IPS DF 4.7 (cell line): ENCODE measurements around the gene UIMC1.
A peak's percentile ranks its signal among the peaks of the same experiment; 100 is the strongest.
"Not testable (repeated sequence)": the region's sequence is repeated elsewhere in the genome, so short reads cannot be mapped to it uniquely, and the experiment has no call there.

Source experiments
- DNase-seq: peaks from one replicate; pipeline ENCODE4 v3.0.0-alpha.2; 2013; ENCODE audit warnings: low spot score; ENCODE audit errors: extremely low read depth

Gene UIMC1

DNA sequence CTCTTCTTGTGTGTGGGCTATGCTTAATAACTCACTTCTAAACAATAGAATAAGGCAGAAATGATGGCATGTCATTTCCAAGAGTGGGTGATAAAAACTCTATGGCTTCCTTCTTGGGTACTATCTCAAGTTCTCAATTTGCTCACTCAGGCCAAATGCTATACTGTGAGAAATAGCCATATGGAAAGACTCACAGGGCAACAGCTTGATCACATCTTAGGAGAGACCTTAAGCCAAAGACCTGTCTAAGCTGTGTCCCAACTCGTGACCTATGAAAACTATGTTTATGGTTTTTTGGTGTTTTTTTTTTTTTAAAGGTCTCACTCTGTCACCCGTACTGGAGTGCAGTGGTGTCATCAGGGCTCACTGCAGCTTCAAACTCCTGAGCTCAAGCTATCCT is 2.1 kb upstream of the UIMC1 start:
- no peak for DNase-seq

DNA sequence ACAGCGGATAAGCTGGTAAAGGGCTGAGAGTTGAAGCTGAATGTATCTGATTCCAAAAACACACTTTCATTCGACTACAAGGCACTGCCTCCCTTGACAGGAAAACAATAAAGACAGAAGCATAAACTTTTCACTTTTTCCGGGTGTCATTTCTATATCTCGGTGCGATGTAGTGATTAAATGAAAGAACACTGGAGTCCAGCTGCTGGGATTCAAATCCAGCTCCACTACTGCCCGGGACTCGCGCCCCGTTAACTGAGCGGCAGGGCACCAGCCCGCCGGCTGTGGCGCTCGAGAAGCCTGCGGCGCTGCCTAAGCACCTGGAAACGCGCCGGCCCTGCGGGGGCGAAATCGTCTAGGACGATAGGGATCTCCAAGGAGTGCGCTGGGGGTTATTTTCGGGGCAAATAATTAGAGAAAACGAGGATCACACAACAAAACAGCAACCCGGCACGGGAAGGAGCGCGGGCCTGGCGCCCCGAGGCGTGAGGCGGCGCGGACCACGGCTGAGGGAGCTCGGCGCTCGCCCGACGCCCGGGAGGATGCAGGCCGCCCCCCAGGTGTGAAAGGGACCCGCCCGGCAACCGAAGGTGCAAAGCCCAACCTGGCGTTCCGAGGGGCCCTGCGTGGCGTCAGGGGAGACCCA is 837 bp downstream of the UIMC1 start:
- DNase-seq, result no peak

DNA sequence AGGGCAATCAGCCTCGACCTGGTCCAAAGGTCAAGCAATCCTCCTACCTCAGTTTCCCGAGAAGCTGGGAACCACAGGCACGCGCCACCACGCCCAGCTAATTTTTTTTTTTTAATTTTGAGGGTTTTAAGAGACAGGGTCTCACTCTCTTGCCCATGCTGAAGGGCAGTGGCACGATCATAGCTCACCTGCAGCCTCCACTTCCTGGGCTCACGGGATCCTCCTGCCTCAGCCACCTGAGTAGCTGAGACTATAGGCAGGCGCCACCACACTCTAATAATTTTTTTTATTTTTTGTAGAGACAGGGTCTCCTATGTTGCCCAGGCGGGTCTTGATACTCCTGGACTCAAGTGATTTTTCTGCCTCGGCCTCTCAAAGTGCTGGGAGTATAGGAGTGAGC is 1.6 kb downstream of the UIMC1 start:
- DNase-seq, result no peak

DNA sequence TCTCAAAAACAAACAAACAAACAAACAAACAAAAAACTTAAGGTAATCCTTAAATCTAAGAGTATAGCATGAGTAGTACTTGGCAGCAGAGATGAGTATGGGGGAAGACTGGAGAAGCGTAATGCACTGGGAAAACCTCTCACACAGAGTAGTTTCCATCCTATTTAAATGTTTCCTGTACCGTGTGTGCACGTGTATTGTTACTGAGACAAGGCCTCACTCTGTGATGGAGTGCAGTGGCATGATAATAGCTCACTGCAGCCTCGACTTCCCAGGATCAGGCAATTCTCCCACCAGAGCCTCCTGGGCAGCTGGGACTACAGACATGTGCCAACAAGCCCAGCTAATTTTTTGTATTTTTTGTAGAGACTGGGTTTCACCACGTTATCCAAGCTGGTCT is 2.9 kb downstream of the UIMC1 start:
- DNase-seq, result no peak

DNA sequence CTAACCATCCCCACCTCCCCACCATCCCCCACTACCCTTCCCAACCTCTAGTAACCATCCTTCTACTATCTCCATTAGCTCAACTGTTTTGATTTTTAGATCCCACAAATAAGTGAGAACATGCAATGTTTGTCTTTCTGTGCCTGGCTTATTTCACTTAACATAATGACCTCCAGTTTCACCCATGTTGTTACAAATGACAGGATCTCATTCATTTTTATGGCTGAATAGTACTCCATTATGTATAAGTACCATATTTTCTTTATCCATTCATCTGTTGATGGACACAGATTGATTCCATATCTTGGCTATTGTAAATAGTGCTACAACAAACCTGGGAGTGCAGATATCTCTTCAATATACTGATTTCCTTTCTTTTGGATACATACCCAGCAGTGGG is 7.1 kb downstream of the UIMC1 start:
- DNase-seq, result not testable (repeated sequence)

DNA sequence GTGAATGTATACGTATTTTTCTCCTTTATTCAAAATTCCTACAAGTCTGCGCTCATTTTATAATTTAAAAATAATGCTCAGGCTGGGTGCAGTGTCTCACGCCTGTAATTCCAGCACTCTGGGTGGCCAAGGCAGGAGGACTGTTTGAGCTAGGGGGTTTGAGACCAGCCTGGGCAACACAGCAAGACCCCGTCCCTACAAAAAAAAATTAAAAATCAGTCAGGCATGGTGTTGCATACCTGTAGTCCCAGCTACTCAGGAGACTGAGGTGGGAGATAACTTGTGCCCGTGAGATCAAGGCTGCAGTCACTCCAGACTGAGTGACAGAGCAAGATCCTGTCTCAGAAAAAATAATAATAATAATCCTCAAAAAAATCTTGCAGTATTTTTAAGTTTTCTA is 7.8 kb downstream of the UIMC1 start:
- DNase-seq, result no peak

DNA sequence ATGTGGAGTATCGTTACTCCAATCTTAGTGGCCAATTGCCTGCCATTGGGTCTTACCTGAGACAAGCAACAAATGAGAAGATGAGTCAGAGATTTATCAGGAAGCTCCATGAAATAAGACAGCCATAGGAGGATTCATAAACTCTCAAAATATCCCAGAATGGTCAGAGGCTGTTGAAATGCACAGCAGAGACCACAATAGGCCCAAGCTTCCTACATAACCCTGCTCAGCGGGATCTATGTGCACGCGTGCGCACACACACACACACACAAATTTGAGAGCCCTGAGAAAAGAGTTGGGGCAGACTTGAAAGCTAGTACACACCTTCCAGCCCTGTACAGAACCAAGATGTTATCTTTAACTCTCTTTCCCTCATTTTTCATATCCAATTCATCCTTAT is 9.8 kb downstream of the UIMC1 start:
- DNase-seq, result no peak

DNA sequence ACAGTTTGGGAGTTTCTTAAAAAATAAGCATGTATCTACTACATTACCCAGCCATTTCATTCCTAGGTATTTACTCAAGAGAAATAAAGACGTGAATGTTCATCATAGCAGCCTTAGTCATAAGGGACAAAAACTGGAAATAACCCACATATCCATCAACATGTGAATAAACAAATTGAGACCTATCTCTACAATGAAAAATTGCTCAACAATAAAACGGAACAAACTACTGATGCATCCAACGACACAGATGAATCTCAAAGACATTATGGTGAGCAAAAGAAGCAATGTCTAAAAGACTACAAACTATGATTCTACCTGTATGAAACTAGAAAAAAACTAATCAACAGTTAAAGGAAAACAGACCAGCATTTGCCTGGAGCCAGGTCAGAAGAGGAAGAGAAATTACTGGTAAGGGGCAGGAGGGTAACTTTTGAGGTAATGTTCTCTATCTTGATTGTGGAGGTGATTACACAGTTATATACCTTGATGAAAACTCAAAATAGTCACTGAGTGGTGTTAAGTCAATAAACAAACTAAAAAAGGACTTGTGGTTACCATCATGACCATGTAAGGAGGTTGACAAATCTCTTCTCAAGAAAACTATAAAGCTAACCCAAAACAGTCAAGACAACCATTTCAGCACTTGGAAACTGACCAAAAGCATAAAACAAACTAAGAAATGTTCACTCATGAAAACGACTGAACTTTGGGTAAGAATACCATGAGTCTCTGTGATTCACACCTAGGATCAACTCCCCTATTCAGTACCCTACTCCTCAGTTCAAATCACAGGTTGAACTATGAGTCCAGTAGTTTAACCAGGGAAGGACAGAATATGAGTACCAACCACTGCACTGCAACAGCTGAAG is 10.4 kb downstream of the UIMC1 start:
- DNase-seq, result no peak

DNA sequence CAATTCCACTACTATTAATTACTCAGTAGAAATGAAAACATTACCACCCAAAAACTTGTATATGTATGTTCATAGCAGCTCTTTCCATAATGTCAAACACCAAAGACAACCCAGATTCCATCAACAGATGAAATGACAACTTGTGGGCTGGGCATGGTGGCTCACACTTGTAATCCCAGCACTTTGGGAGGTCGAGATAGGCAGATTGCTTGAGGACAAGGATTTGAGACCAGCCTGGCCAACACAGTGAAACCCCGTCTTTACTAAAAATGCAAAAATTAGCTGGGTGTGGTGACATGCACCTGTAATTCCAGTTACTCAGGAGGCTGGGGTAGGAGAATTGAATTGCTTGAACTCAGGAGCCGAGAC is 11.5 kb downstream of the UIMC1 start:
- DNase-seq, result no peak

DNA sequence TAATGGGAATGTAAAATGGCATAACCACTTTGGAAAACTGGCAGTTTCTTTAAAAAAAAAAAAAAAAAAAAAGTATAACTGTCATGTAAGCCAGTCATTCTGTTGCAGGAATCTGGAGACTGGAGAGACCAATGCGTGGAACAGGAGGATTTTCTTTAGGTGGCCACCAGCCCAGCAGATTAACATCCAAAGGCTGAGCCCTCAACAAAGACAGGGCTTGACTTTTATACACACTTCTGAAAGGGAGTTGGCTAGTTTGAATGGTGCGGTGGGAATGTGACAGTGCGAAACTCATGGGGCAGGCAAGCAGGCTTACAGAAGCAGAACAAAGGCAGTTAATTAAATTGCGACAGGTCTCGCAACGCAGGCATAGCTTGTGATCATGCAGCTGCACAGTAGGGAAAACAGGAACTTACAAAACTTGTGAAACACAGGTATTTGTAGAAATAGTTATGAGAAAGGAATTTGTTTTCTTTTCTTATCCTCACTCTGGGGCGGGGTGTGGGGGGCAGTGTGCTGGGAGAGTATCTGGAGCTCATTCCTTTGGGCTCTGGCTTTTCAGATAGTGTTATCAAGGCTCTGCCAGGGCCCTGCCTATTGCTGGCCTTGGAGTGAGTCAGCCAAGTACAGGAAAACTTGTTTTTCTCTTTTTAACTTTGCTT is 12.0 kb downstream of the UIMC1 start:
- no peak for DNase-seq

DNA sequence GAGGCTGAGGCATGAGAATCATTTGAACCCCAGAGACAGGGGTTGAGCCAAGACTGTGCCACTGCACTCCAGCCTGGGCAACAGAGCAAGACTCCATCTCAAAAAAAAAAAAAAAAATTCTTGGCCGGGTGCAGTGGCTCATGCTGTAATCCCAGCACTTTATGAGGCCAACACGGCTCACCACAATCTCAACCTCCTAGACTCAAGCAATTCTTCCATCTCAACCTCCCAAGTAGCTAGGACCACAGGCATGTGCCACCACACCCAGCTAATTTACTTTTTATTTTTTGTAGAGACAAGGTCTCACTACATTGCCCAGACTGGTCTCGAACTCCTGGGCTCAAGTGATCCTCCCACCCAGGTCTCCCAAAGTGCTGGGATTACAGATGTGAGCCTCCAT is 13.5 kb downstream of the UIMC1 start:
- DNase-seq, result not testable (repeated sequence)

DNA sequence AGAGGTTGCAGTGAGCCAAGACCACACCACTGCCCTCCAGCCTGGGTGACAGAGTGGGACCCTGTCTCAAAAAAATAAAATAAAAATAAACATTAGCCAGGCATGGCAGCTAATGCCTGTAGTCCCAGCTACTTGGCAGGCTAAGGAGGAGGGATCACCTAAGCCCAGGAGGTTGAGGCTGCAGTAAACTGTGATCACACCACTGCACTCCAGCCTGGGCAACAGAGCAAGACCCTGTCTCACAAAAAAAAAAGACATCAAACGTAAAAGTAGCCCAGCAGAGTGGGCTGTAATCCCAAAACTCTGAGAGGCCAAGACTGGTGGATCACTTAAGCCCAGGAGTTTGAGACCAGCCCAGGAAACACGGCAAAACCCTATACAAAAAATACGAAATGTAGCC is 19.0 kb downstream of the UIMC1 start:
- no peak for DNase-seq

DNA sequence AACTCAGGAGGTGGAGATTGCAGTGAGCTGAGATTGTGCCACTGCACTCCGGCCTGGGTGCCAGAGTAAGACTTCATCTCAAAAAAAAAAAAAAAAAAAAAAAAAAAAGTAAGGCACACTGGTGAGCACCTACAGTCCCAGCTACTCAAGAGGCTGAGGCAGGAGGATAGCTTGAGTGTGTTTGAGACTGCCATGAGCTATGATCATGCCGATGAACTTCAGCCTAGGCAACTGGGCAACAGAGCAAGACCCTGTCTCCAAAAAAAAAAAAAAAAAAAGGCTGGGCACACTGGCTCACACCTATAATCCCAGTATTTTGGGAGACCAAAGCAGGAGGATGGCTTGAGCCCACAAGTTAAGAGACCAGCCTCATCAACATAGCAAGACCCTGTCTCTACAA is 20.3 kb downstream of the UIMC1 start:
- DNase-seq, result no peak

DNA sequence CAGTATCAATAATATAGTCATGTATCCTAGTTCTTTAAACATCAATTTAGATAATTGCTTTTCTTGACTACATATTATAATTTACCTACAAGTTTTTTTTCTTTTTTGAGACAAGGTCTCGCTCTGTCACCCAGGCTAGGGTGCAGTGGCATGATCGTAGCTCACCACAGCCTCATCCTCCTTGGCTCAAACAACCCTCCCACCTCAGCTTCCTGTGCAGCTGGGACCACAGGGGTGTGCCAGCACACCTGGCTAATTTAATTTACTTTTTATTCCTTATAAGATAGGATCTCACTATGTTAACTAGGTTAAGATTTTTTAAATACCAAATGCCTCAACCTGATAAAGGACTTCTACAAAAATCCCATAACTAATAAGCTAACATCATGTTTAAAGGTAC is 21.1 kb downstream of the UIMC1 start:
- no peak for DNase-seq

DNA sequence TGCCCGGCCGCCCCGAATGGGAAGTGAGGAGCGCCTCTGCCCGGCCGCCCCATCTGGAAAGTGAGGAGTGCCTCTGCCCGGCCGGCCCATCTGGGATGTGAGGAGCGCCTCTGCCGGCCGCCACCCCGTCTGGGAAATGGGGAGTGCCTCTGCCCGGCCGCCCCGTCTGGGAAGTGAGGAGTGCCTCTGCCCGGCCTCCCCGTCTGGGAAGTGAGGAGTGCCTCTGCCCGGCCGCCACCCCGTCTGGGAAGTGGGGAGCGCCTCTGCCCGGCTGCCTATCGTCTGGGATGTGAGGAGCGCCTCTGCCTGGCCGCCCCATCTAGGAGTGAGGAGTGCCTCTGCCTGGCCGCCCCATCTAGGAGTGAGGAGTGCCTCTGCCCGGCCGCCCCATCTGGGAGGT is 22.4 kb downstream of the UIMC1 start:
- DNase-seq, result not testable (repeated sequence)

DNA sequence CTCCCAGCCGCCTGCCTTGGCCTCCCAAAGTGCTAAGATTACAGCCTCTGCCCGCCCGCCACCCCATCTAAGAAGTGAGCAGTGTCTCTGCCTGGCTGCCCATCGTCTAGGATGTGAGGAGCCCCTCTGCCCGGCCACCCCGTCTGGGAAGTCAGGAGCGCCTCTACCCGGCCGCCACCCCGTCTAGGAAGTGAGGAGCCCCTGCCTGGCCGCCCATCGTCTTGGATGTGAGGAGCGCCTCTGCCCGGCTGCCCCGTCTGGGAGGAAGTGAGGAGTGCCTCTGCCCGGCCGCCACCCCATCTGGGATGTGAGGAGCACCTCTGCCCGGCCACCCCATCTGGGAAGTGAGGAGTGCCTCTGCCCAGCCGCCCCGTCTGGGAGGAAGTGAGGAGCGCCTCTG is 23.0 kb downstream of the UIMC1 start:
- DNase-seq, result not testable (repeated sequence)

DNA sequence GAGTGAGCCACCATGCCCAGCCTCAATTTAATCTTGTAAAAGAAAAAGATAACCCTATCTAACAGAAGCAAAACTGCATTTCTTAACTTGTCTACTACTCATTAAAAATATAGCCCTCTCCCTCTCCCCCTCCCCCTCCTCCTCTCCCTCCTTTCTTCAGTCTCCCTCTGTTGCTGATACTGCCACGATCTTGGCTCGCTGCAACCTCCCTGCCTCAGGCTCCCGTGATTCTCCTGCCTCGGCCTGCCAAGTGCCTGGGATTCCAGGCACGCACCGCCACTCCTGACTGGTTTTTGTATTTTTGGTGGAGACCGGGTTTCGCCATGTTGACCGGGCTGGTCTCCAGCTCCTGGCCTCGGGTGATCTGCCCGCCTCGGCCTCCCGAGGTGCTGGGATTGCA is 23.5 kb downstream of the UIMC1 start:
- DNase-seq, result not testable (repeated sequence)

DNA sequence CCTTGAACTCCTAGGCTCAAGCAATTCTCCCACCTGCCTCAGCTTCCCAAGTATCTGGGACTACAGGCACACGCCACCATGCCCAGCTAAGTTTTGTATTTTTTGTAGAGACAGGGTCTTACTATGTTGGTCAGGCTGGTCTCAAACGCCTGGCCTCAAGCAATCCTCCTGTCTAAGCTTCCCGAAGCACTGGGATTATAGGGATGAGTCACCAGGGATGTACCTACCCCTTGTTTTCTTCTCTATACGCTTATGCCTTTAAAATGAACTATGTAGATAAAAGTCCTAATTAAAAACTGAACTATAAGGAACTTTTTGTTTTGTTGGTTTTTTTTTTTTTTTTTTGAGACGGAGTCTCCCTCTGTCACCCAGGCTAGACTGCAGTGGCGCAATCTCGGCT is 25.8 kb downstream of the UIMC1 start:
- DNase-seq, result no peak

DNA sequence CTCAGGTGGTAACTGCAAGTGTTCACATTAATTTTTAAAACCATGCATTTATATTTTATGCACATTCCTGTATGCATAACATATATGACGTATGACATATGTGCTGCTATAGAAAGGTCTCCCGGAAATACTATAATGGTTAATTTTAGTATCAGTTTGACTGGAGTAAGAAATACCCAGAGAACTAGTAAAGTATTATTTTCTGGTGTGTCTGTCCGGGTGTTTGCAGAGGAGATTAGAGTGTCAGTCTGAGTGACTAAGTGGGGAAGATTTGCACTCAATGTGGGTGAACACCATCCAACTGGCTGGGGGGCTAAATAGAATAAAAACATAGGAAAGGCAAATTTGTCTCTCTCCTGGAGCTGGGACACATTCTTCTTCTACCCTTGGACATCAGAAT is 26.9 kb downstream of the UIMC1 start:
- DNase-seq, result no peak

DNA sequence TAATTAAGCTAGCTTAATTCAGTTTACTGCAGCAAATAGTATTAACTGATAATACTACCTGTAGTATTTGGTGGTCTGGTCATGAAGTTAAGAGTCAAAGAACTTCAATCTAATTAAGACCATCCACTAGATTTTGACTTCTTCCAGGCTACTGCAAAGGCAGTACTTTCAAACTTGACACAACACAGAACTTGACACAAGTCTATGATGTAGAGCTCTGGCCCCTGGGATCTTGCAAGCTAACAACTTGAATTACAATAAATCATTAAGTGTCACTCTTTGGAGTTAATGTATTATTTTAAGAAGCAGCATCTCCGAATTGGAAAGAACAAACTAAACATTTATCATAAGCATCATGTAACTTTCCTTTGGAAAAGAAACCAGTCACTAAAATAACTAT is 40.9 kb downstream of the UIMC1 start:
- DNase-seq, result no peak

DNA sequence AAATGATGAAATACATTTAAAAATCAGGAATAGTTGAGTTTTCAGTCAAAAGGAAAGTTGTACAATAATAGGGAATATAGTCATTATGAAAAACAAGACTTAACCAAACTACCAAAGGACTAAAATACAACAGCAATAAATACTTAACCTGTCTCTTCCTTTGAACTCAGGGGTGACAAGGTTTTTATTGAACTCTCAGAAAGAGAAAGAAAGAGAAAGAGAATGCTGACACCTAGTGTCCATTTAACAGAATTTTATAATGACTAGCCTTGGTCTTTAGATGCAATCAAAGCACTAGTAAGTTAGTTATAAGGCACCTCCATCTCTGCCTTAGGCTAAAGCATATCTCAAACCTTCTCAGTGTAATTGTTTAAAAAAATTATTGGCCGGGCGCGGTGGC is 47.5 kb downstream of the UIMC1 start:
- peak; percentile 11 for DNase-seq

DNA sequence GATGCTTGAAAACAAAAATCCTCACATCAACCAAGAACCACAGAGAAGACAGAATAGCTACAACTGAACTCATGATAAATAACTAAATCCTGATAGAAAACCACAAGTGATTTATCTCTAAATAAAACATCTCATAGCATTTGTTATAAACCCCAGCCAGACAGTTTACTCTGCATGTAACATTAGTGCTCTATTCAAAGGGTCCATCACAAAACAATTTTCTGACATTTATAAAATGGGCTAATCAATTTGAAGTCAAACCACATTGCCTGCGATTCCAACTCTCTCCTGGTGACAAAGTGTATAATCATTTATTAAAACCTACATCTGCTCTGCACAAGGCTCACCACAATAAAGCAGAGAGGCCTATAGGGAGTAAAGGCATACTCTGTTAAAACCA is 49.8 kb downstream of the UIMC1 start:
- DNase-seq, result no peak

DNA sequence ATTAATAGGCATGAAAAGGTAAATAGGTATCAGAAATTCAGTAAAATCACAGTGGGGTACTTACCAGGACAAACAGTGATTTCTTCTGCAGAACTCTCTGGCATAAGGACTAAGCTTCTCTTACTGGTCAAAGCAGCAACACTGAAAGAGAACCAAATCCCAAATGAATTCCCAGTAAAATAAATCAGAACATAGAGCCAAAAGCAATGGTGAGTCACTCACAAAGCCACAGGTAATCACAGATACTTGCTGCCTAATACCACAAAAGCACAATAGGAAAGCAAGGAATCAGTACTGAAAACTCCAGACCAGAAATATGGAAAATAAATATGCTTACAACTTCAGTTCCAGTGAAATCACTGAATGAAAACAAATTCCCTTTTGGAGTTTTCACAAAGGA is 50.7 kb downstream of the UIMC1 start:
- DNase-seq, result no peak
